ENCODE measurements around the gene WNT4. TPM values are rescaled to one million over a fixed set of nuclear protein-coding genes. Genes with fewer than 3 reads are reported as not detected.

WNT4 gene
- total and polyA plus RNA-seq, 9 of the 15 experiments (the other 6 are each of a cell fraction or from before 2014, with no cell fraction given), result 0.01 TPM; not detected in 8

- no peaks in the 10 kb centered on the region for H3K27me3 ChIP-seq (ENCODE audit: control insufficient read depth in 2 of 2, insufficient read depth in 2 of 2, low read length in 2 of 2)
- no peak overlapping the region for H3K9ac ChIP-seq (ENCODE audit: insufficient read depth in 1 of 2, low read depth in 2 of 2, low read length in 2 of 2)
- no peak overlapping the region for H3K4me3 ChIP-seq
- no peak for FAIRE-seq
- intact Hi-C loops (cut with micrococcal nuclease), result no loop called here
- H4K20me1 ChIP-seq (replicated peaks; ENCODE audit: control insufficient read depth, insufficient read depth, low read length), result 0 out of 2 replicates have a peak, but pooled peaks cover 3% of the 10 kb centered on the region
- no peaks in the 10 kb centered on the region; the same call in 1 of the 2 replicates for H3K9me3 ChIP-seq (replicated peaks; ENCODE audit: control insufficient read depth, insufficient read depth, low read depth, low read length)
- in situ Hi-C loops (cut with MboI), result no loop called here
- ATAC-seq, result no peak
- no peak for DNase-seq (ENCODE audit: extremely low read depth in 1 of 4, low spot score in 3 of 4)
- no TSS peak for BruUV-seq (replicated peaks)
- H3K27ac ChIP-seq (ENCODE audit: extremely low read depth, low read depth, low read length), result no peak overlapping the region
- no peaks in the 10 kb centered on the region; a peak in 2 of 5 replicates for H3K4me1 ChIP-seq (replicated peaks in 1 of 2; ENCODE audit: control insufficient read depth in 2 of 2, insufficient read depth in 2 of 2, low read length in 2 of 2)
- TF ChIP-seq KDM1A (IDR thresholded peaks at IDR 0.05) (no peak), ZBTB8A (IDR thresholded peaks at IDR 0.05; ENCODE audit: partially characterized antibody) (no peak), ASH1L (IDR thresholded peaks at IDR 0.05; ENCODE audit: borderline replicate concordance, low read depth, partially characterized antibody) (no peak), CXXC5 (CRISPR knock-in tag; IDR thresholded peaks at IDR 0.05) (no peak), FUS (optimal IDR thresholded peaks at IDR 0.05; ENCODE audit: low read depth, low read length) (no peak), CREM (IDR thresholded peaks at IDR 0.05; ENCODE audit: low read depth) (no peak), CEBPB (tag; IDR thresholded peaks at IDR 0.05) (no peak), RBFOX2 (IDR thresholded peaks at IDR 0.05; ENCODE audit: low read depth, low read length) (no peak)
- peaks cover 85% of the 10 kb centered on the region for H3K36me3 ChIP-seq (ENCODE audit: control insufficient read depth, insufficient read depth, low read length)
- no peak overlapping the region for H3K4me2 ChIP-seq (ENCODE audit: insufficient read depth, low read length)
- H3K9me1 ChIP-seq (ENCODE audit: control insufficient read depth, insufficient read depth, low read length), result no peaks in the 10 kb centered on the region
- ChIA-PET CTCF (ENCODE audit: low intra/inter-chr PET ratio) (no interaction called here), POLR2A (interaction anchor here (1.6 kb wide), 1 partner anchor 30 kb away, joined by 4 read pairs; no protein-coding TSS in a partner anchor)
- peaks cover 13% of the 10 kb centered on the region; the same call in 1 of the 3 replicates for H3K79me2 ChIP-seq (ENCODE audit: control insufficient read depth, insufficient read depth, low read length)
- H2AFZ ChIP-seq (ENCODE audit: low read depth, low read length), result no peak overlapping the region
- 94% methylated on average over 8 of the region's 8 CpGs for WGBS (ENCODE audit: insufficient coverage, low coverage, missing lambda C conversion rate)
Measured at GRCh38 chr1:22101995-22102394, 40.9 kb downstream of the WNT4 start.
